H1 (cell line): Measurements from ENCODE around the gene STAT5A. TPM values are rescaled to one million over a fixed set of nuclear protein-coding genes. Genes with fewer than 3 reads are reported as not detected.

Source experiments
- CTCF ChIA-PET: fragments of 300-600 bp; sonication (Branson Sonifier 250); formaldehyde crosslinking; loops from one replicate; lab custom pipeline; 2021; ENCODE audit not compliant: partially characterized antibody; lab: Charles Lee
- POLR2A ChIA-PET: fragments of 300-600 bp; sonication (Branson Sonifier 250); formaldehyde crosslinking; loops from one replicate; lab custom pipeline; 2021; ENCODE audit warnings: inconsistent platforms; ENCODE audit not compliant: partially characterized antibody; lab: Charles Lee
- DNase-seq, 2 experiments: peaks; one replicate each; pipeline versions ENCODE4 v3.0.0 to v3.0.0-alpha.2; 2010 to 2022; ENCODE audit warnings: low spot score in 2 of 2, low read depth in 1 of 2, mixed read lengths in 1 of 2
- FAIRE-seq: peaks from 2 replicates; lab custom pipeline; 2011; peaks lifted over from hg19 to GRCh38; lab: Jason Lieb, UNC
- H2AFZ ChIP-seq: 2 replicates; pipeline ENCODE4 v1.8.1; 2012; ENCODE audit warnings: low read length, inconsistent platforms
- H2AK5ac ChIP-seq: 2 replicates; pipeline ENCODE4 v1.6.1; 2013; ENCODE audit warnings: low read depth, low read length
- H2BK120ac ChIP-seq: replicated peaks from 2 replicates; pipeline ENCODE3; 2013; ENCODE audit warnings: low read depth, low read length, inconsistent platforms
- H2BK12ac ChIP-seq: 2 replicates; pipeline ENCODE4 v1.6.1; 2013; ENCODE audit warnings: low read depth, low read length
- H2BK15ac ChIP-seq: 2 replicates; pipeline ENCODE4 v1.6.1; 2013; ENCODE audit warnings: low read length
- H2BK20ac ChIP-seq: 2 replicates; pipeline ENCODE4 v1.6.1; 2013; ENCODE audit warnings: low read length
- H2BK5ac ChIP-seq: 2 replicates; pipeline ENCODE4 v1.6.1; 2013; ENCODE audit warnings: low read depth, low read length
- H3K14ac ChIP-seq: 2 replicates; pipeline ENCODE4 v1.6.1; 2013; ENCODE audit warnings: inconsistent platforms; ENCODE audit not compliant: insufficient read length
- H3K18ac ChIP-seq: 2 replicates; pipeline ENCODE4 v1.6.1; 2013; ENCODE audit warnings: low read length; ENCODE audit errors: extremely low read depth
- H3K23ac ChIP-seq: 2 replicates; pipeline ENCODE4 v1.6.1; 2013; ENCODE audit warnings: inconsistent platforms; ENCODE audit not compliant: insufficient read length
- H3K23me2 ChIP-seq: 2 replicates; pipeline ENCODE4 v1.6.1; 2013; ENCODE audit warnings: low read depth, low read length
- H3K27ac ChIP-seq: 2 replicates; pipeline ENCODE4 v1.6.1; 2011; ENCODE audit warnings: low read depth, low read length, inconsistent platforms
- H3K27me3 ChIP-seq, 4 experiments: replicated peaks in 1 of 4; 1 replicate in 1 of 4; 2 replicates in 3 of 4; pipeline versions ENCODE4 v1.6.1 to v1.8.1; 2011 to 2013; ENCODE audit warnings: low read length in 3 of 4, mild to moderate bottlenecking in 3 of 4, inconsistent platforms in 2 of 4, mixed read lengths in 2 of 4, moderate library complexity in 1 of 4; ENCODE audit not compliant: control insufficient read depth in 3 of 4, insufficient read depth in 3 of 4; ENCODE audit errors: extremely low read depth in 1 of 4
- H3K36me3 ChIP-seq, 4 experiments: 2 replicates each; pipeline versions ENCODE4 v1.6.1 to v1.8.1; 2011 to 2013; ENCODE audit warnings: mild to moderate bottlenecking in 4 of 4, low read length in 3 of 4, moderate library complexity in 2 of 4, control low read depth in 1 of 4, inconsistent platforms in 1 of 4; ENCODE audit not compliant: insufficient read depth in 4 of 4, control insufficient read depth in 2 of 4
- H3K4ac ChIP-seq: replicated peaks from 2 replicates; pipeline ENCODE3; 2013; ENCODE audit warnings: low read length, low read depth, mixed read lengths, inconsistent platforms; ENCODE audit not compliant: insufficient read length
- H3K4me1 ChIP-seq, 4 experiments: replicated peaks in 1 of 4; 1 replicate in 1 of 4; 2 replicates in 3 of 4; pipeline versions ENCODE4 v1.6.1 to v1.8.1; 2011 to 2013; ENCODE audit warnings: low read length in 3 of 4, inconsistent platforms in 2 of 4, mixed read lengths in 1 of 4; ENCODE audit not compliant: insufficient read depth in 4 of 4, control insufficient read depth in 3 of 4
- H3K4me2 ChIP-seq, 2 experiments: 2 replicates each; pipeline versions ENCODE4 v1.6.1 to v1.8.1; 2011 to 2013; ENCODE audit warnings: low read depth in 2 of 2, low read length in 2 of 2, control low read depth in 1 of 2, inconsistent platforms in 1 of 2, mild to moderate bottlenecking in 1 of 2; ENCODE audit not compliant: insufficient read depth in 1 of 2
- H3K4me3 ChIP-seq, 4 experiments: fragments of 200-600, 300-600 bp in 1 of 4; sonication (generic), shearing (Covaris generic), sonication (Bioruptor Twin) in 1 of 4; 2 replicates each; pipeline versions ENCODE4 v1.5.1 to v1.8.1; 2011 to 2016; ENCODE audit warnings: low read length in 4 of 4, low read depth in 3 of 4, control low read depth in 2 of 4, inconsistent platforms in 2 of 4, mild to moderate bottlenecking in 2 of 4, mixed read lengths in 1 of 4, moderate library complexity in 1 of 4; ENCODE audit not compliant: insufficient read depth in 2 of 4; ENCODE audit errors: extremely low read depth in 1 of 4
- H3K56ac ChIP-seq: replicated peaks from 2 replicates; pipeline ENCODE3; 2013; ENCODE audit warnings: low read depth, mild to moderate bottlenecking, mixed read lengths, low read length, inconsistent platforms; ENCODE audit not compliant: insufficient read length
- H3K79me1 ChIP-seq: 2 replicates; pipeline ENCODE4 v1.6.1; 2013; ENCODE audit warnings: low read depth, low read length, control low read depth
- H3K79me2 ChIP-seq, 2 experiments: 2 replicates each; pipeline versions ENCODE4 v1.6.1 to v1.8.1; 2012 to 2013; ENCODE audit warnings: low read length in 2 of 2, mild to moderate bottlenecking in 2 of 2, inconsistent platforms in 1 of 2; ENCODE audit not compliant: insufficient read depth in 2 of 2, control insufficient read depth in 1 of 2
- H3K9ac ChIP-seq, 4 experiments: replicated peaks in 1 of 4; 1 replicate in 1 of 4; 2 replicates in 3 of 4; pipeline versions ENCODE4 v1.6.1 to v1.8.1; 2011 to 2013; ENCODE audit warnings: low read depth in 3 of 4, low read length in 3 of 4, control low read depth in 2 of 4, mild to moderate bottlenecking in 2 of 4, moderate library complexity in 2 of 4, inconsistent platforms in 1 of 4; ENCODE audit errors: extremely low read depth in 1 of 4
- H3K9me3 ChIP-seq, 2 experiments: 2 replicates each; pipeline versions ENCODE4 v1.6.1 to v1.8.1; 2012 to 2013; ENCODE audit warnings: mild to moderate bottlenecking in 2 of 2, moderate library complexity in 2 of 2, control low read depth in 1 of 2, inconsistent platforms in 1 of 2, low read depth in 1 of 2, low read length in 1 of 2, mixed read lengths in 1 of 2; ENCODE audit not compliant: insufficient read depth in 2 of 2
- H4K20me1 ChIP-seq, 2 experiments: replicated peaks in 1 of 2; 2 replicates each; pipeline versions ENCODE3 to v1.8.1; 2011 to 2013; ENCODE audit warnings: inconsistent platforms in 2 of 2, low read length in 2 of 2, mild to moderate bottlenecking in 1 of 2; ENCODE audit not compliant: insufficient read depth in 2 of 2, control insufficient read depth in 1 of 2
- H4K5ac ChIP-seq: 2 replicates; pipeline ENCODE4 v1.6.1; 2013; ENCODE audit warnings: low read length, low read depth, mixed read lengths, inconsistent platforms; ENCODE audit not compliant: insufficient read length
- H4K8ac ChIP-seq: 2 replicates; pipeline ENCODE4 v1.8.0; 2013; ENCODE audit warnings: mild to moderate bottlenecking, moderate library complexity, low read length, inconsistent platforms; ENCODE audit not compliant: insufficient read depth; ENCODE audit errors: extremely low read depth
- H4K91ac ChIP-seq: replicated peaks from 2 replicates; pipeline ENCODE3; 2013; ENCODE audit warnings: low read length, mixed read lengths, inconsistent platforms; ENCODE audit not compliant: insufficient read length
- BCL11A ChIP-seq, 2 experiments: IDR thresholded peaks; one replicate each; pipeline ENCODE4 v1.6.1; 2011; ENCODE audit warnings: low read depth in 2 of 2, low read length in 2 of 2, mild to moderate bottlenecking in 2 of 2
- CBX8 ChIP-seq: fragments of 300-800, 300-1000 bp; sonication (generic); IDR thresholded peaks from 2 replicates; pipeline ENCODE4 v1.7.1; 2016; ENCODE audit warnings: low read depth, low read length, borderline replicate concordance
- CTCF ChIP-seq, 3 experiments: IDR thresholded peaks; 1 replicate in 2 of 3; 2 replicates in 1 of 3; pipeline versions ENCODE4 v1.5.1 to v1.6.1; 2011; ENCODE audit warnings: low read length in 3 of 3, mild to moderate bottlenecking in 3 of 3, inconsistent platforms in 2 of 3, low read depth in 1 of 3, moderate library complexity in 1 of 3; ENCODE audit not compliant: insufficient read depth in 1 of 3; ENCODE audit errors: control extremely low read depth in 1 of 3
- GABPA ChIP-seq: IDR thresholded peaks from 2 replicates; pipeline ENCODE4 v1.6.1; 2011; ENCODE audit warnings: mild to moderate bottlenecking, low read length, moderate library complexity, borderline replicate concordance; ENCODE audit not compliant: insufficient read depth
- HDAC2 ChIP-seq, 2 experiments: fragments of 300-600 bp in 1 of 2; sonication (generic) in 1 of 2; IDR thresholded peaks; 2 replicates each; pipeline ENCODE4 v1.6.1; 2011 to 2012; ENCODE audit warnings: low read depth in 2 of 2, low read length in 2 of 2, mild to moderate bottlenecking in 2 of 2, moderate library complexity in 2 of 2, borderline replicate concordance in 1 of 2, inconsistent platforms in 1 of 2
- HDAC6 ChIP-seq: IDR thresholded peaks from one replicate; pipeline ENCODE4 v1.7.1; 2012; ENCODE audit warnings: low read depth, mild to moderate bottlenecking, inconsistent platforms, low read length, moderate library complexity
- JUND ChIP-seq: IDR thresholded peaks from 2 replicates; pipeline ENCODE4 v1.6.1; 2011; ENCODE audit warnings: mild to moderate bottlenecking, improper control_type of control experiment, low read length
- SIX5 ChIP-seq: IDR thresholded peaks from 2 replicates; pipeline ENCODE4 v1.6.1; 2011; ENCODE audit warnings: mild to moderate bottlenecking, low read depth, low read length
- USF2 ChIP-seq: IDR thresholded peaks from 2 replicates; pipeline ENCODE4 v1.6.1; 2011; ENCODE audit warnings: low read length, improper control_type of control experiment
- ZNF274 ChIP-seq: IDR thresholded peaks from 2 replicates; pipeline ENCODE4 v1.7.0; 2012; ENCODE audit warnings: low read length, borderline replicate concordance; ENCODE audit errors: extremely low read depth
- WGBS, 2 experiments: shearing (Covaris generic) in 1 of 2; methylation state at CpG; one replicate each; pipeline versions ENCODE4 v1.1.6 to v1.1.7; 2013 to 2015; ENCODE audit warnings: low lambda C conversion rate in 2 of 2, mixed read lengths in 2 of 2, inconsistent platforms in 1 of 2, low coverage in 1 of 2, missing lambda C conversion rate in 1 of 2; ENCODE audit not compliant: insufficient replicate concordance in 2 of 2, insufficient coverage in 1 of 2, insufficient read length in 1 of 2; ENCODE audit errors: extremely low coverage in 1 of 2, missing lambda C conversion rate in 1 of 2; 5-methylcytosine and 5-hydroxymethylcytosine counted together
- polyA plus RNA-seq, 7 experiments: library from polyadenylated mRNA; depleted of rRNA in 3 of 7; stranded (reverse) in 5 of 7; unstranded in 2 of 7; fragments of >200 nt in 5 of 7; fragments of 200-250 nt in 2 of 7; gene quantifications; 1 replicate in 5 of 7; 2 replicates in 1 of 7; 4 replicates in 1 of 7; pipeline versions ENCODE4 v1.2.1 to v1.2.3, GENCODE V29; 2011 to 2013; ENCODE audit warnings: missing spikeins in 2 of 7, mixed read lengths in 2 of 7
- total RNA-seq: library from RNA; stranded (reverse); fragmentation: NEBNext Ultra II Directional; extraction: Animal tissue kit (Norgen Biotek cat#: 25700); gene quantifications from 2 replicates; pipeline ENCODE4 v1.2.1, GENCODE V29; 2021

STAT5A gene
- total and polyA plus RNA-seq, 2 of the 8 experiments (the other 6 are each of a cell fraction or from before 2014, with no cell fraction given) = 4.2 to 5.4 TPM

- Histone ChIP-seq H3K4ac (no peak overlapping the region), H4K5ac (no peak overlapping the region), H3K27ac (no peak overlapping the region), H2AK5ac (no peak overlapping the region), H3K4me3 (no peak overlapping the region), H4K91ac (no peak overlapping the region), H2BK20ac (no peak overlapping the region), H3K79me1 (no peaks in the 10 kb centered on the region; the same call in 1 of the 2 replicates), H3K9me3 (no peaks in the 10 kb centered on the region), H4K8ac (no peak overlapping the region), H3K36me3 (no peaks in the 10 kb centered on the region), H4K20me1 (no peaks in the 10 kb centered on the region), H2BK12ac (no peak overlapping the region), H3K27me3 (no peaks in the 10 kb centered on the region), H3K18ac (no peak overlapping the region), H3K23ac (no peak overlapping the region), H2BK5ac (no peak overlapping the region), H3K4me1 (no peaks in the 10 kb centered on the region), H3K14ac (no peak overlapping the region), H3K9ac (no peak overlapping the region), H3K4me2 (no peak overlapping the region), H3K79me2 (peaks cover 0 to 13% of the 10 kb centered on the region in 2 experiments; a peak in 2 of 4 replicates), H3K23me2 (no peaks in the 10 kb centered on the region), H3K56ac (no peak overlapping the region), H2BK15ac (no peak overlapping the region), H2BK120ac (no peak overlapping the region), H2AFZ (no peak overlapping the region)
- ChIA-PET POLR2A (no interaction called here), CTCF (interaction anchor here (0.6 to 1.1 kb wide), 2 partner anchors 38 to 459 kb away, joined by 4 read pairs; no protein-coding TSS in a partner anchor)
- DNase-seq = no peak
- 88% methylated on average over 6 of the region's 6 CpGs; no CpG with 5 or more reads in 1 of the 2 experiments for WGBS, 2 experiments
- FAIRE-seq = no peak
- TF ChIP-seq CTCF (IDR thresholded peaks at IDR 0.05; ENCODE audit: control extremely low read depth in 1 of 3, insufficient read depth in 1 of 3, low read depth in 1 of 3, low read length in 3 of 3) (no peak), CBX8 (no peak), JUND (no peak), SIX5 (no peak), HDAC6 (no peak), HDAC2 (IDR thresholded peaks at IDR 0.05; ENCODE audit: borderline replicate concordance in 1 of 2, low read depth in 2 of 2, low read length in 2 of 2) (no peak), BCL11A (IDR thresholded peaks at IDR 0.05; ENCODE audit: low read depth in 2 of 2, low read length in 2 of 2) (no peak), GABPA (no peak), USF2 (no peak), ZNF274 (no peak)
Measured at GRCh38 chr17:42260318-42260717, 28.0 kb upstream of the STAT5A start.
